NCI-H526 (cell line): ENCODE measurements around the gene TMEM62.
"Not testable (repeated sequence)": the region's sequence is repeated elsewhere in the genome, so short reads cannot be mapped to it uniquely, and the experiment has no call there.

Experiments used
- DNase-seq, 2 experiments: peaks; one replicate each; lab custom pipeline; 2025; lab: John Stamatoyannopoulos, UW

TMEM62 gene

DNA sequence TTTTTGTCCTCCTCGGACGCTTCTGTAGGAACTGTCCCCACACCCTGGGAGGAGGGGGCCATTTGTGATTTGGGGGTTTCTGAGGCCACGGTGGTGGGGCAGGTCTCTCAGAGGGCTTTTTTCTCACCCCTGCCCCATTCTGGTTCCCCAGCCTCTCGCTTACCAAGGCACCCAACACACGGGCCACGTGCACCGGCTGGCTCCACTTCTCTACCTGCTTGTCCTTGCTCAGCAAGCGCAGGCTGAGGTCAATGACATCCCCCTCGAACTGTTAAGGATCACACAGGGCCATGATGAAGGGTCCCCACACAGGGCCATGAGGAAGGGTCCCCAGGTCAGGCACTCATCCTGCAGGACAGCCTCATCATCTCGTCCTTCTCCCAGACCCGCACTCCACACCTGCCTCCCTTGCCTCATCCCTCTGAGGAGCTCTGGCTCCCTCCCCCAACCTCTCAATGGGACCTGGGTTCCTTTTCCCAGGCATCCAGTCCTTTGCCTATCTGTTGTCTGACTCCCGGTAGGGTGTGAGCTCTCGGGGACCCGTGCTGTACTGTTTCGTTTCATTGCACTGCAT lies 76.9 kb downstream of the TMEM62 start:
- DNase-seq, result no peak

DNA sequence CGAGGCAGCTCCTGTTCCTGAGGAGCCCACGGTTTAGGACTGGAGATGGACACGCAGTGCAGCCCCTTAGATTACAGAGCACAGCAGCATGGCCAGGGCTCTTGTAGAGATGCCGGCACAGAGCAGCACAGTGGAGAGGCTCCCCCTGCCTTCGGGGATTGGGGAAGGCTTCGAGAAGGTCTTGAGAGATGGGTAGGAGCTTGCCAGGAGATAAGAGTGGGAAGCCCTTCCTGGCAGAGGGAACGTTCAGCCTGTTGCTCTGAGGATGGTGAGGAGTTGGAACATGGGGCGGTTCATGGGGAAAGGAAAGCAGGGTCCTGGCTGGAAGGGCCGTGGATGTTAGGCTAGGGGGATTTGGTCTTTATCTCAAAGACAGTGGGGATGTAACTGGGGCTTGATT lies 77.4 kb downstream of the TMEM62 start:
- no peak for DNase-seq

DNA sequence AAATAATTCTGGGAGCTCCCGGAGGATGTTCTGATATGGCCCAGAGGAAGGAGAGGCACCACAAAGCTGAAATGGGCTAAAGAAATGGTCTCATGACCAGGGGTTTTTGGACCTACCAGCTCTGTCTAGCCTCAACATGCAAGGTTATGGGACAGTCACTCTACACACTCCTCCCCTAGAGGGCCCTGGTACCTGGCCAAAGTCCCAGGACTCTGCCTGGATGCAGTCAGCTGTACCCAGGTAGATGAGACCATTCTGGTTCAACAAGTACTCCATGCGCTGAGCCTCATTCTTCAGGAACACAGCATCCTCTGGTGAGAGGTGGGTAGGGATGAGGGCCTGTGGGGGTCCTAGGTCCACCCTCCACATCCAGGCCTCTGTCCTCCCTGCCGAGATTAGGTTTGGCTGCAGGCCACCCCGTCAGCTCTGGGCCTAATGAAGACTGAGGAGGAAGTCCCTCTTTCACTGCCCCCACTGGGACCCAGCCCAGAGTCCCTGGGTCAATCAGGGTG lies 77.9 kb downstream of the TMEM62 start:
- no peak for DNase-seq

DNA sequence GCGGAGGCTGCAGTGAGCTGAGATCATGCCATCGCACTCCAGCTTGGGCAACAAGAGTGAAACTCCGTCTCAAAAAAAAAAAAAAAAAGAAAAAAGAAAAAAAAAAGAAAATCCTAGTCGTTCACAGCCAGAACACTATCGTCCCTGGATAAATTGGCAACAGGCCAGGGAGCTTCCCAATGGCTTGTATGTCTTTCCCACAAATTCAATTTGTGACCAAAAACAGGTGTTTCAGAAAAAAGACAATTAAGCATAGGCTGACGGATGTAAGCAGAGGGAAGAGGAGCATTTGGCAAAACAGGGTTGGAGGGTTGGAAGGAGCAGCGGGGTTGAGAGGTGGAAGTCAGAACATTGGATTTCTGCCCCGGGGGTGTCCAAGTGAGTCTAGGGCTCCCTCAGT lies 78.9 kb downstream of the TMEM62 start:
- DNase-seq, result no peak

DNA sequence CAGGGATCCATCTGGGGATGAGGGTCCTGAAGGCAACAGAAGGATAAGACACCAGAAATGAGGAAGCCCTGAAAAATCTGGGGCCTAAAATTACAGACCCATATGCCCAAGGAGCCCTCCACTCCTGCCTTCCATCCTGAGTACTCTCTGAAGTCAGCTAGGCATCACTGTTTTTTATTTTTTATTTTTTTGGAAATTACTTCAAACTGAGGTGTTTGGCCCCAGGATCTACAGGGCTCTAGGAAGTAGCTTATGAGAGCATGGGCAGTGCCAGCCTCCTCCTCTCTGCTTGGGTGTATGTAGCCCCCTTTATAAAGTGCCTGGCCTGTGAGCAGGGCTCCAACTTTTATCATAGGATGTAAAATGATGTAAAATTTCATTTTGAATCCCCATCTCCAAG lies 79.6 kb downstream of the TMEM62 start:
- no peak for DNase-seq

DNA sequence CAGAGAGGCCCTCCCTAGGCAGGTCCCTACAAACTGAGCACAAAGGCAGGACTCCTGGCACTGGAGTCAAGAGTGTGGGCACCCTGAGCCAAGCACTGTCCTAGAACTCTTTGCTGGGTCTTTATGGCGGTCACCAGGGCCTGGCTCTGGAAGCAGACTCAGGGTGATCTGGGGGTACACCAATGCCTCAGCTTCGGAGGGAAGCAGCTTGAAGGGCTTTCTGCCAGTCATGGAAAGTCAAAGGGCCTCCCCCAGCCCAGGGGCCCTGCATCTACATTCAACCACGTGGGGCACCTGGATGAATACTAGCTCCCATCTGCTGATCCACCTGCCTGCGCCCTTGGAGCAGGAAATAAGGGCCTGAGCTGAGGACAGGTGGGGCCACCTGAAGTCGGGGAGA lies 80.1 kb downstream of the TMEM62 start:
- no peak for DNase-seq

DNA sequence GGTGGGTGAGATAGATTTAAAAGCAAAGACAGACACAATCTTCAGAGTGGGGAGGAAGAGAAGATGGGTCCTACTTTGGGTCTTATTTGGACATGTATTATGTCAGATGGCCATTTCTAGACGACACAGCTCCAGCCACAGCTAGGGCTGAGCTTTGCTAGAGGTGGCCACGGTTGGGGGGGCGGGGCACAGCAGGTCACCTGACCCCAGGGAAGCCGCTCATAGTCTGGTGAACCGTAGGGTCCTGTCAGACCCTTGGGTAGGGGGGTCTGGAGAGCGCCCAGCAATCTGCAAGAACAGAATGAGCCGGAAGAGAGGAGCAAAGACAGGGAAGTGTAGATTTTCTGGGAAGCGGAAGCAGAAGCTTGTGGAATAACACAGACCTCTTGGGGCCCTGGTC lies 80.8 kb downstream of the TMEM62 start:
- no peak for DNase-seq

DNA sequence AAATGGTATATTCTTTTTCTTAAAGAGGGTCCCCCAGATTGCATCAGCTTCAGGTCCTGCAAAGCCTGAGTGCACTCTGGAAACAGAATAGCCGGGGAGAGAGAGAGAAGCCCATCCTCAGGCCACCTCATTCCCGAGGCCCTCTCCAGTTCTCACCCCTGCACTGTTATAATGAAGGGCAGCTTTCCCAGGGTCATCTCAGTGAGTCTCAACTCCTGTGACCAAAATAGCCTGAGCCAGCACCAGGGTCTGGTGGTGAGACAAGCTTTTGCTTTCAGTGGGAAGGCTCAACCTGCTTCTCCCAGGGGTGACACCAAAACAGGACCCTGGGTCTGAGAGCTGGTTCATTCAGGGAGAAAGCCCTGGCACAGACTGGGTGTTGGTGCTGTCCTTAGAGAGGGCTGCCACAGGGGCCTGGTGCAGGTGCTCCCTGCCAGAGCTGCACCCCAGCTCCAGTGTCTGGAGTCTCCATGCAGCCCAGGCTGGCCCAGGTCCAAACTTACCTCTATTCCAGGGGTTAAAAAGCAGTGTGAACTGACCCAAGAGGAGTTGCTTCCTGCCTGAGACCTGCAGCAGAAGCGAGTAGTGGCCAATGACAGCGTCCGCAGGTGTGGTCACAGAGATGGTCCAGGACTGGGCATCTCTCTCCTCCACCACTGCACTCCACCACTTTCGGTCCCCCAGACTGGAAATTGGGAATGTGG lies 81.4 kb downstream of the TMEM62 start:
- DNase-seq, result no peak

DNA sequence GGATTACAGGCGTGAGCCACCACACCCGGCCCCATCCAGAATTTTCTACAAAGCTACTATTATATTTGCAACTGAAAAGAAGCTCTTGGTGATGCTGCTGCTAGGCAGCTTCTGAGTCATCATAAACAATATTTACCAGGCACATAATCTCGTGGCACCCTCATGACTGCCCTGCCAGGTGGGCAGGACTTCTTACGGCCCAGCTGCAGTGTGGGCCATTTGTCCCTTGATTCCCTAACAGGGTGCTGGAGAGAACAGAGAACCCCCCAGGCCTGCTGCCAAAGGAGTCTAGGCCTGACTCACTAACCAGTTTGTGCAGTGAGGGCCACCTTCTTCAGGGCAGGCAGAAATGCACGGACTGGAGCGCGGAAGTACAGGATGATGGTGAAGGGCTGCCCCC lies 82.6 kb downstream of the TMEM62 start:
- DNase-seq, result no peak

DNA sequence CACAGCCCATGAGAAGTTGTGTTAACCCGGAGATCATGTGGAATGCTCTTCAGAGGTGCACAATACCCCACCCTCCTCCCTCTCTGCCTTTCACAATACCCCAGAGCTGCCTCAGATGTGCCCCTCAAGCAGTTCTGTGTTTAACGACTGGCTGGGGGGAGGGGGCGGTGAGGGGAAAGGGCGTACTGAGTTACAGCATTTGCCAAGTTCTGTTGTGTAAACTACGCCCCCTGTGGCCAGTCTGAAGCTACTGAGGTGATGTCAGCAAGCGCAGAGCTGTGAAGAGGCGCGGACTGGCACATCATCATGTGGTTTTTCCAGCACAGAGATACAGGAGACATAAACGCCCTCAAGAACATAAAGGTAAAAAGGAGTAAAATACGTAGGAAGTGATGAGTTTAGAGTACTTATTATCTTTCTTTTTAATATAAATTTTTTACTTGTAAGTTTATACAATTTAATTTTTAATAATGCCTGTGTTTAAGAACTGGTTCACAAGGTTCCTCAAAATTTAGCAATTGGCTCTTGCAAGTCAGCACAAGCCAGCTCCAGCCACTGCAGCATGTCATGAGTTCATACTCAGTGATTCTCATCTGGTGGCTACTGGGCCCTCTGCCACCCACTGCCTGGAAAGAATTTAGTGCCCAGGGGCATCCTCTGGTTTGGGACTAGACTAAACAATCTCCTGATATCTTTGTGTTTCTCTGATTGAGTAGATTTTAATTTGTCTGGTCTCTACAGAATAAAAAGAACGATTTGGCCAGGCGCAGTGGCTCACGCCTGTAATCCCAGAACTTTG lies 85.7 kb downstream of the TMEM62 start:
- peak in 1 of 2 experiments; percentile 15 for DNase-seq

DNA sequence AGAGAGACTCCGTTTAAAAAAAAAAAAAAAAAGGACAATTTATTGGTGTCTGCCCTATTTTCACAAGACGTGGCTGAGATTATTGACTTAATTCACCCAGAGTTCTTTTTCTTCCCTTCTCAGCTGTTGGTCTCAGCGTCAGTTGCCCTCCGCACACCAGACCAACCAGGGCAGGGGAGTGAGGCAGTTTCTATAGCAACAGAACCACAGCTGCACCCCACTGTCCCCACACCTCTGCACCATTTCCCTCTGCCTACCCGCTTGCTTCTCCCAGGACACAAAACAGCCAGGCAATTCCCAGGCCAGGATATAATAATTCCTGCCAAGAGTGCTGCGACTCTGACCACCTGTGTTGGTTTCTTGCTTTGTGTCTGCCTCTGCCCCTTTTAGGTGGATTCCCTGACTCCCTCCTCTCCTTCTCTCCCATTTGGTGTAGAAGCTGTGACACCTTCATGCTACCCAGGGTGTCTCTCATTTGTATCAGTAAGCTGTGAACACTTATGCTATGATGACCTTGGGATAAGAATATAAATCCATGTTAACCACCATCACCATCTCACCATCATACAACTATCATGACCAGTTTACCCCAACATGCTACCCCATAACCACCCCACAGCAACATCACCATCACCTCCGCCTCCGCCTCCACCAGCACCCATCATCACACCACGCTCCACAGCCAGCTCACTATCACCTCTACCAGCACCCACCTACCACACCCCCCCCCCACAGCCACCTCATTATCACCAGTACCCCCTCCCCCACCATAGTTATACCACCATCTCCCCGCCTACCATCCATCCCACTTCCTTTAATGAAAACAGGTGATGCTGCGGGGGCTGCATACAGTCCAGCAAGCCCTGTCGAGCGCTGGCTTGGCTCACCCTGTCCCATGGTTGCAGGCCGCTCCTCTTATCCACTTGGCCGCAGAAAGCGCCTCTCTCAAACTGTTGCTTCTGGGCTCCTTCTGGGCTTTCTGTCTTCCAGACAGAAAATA lies 86.8 kb downstream of the TMEM62 start:
- DNase-seq, result no peak

DNA sequence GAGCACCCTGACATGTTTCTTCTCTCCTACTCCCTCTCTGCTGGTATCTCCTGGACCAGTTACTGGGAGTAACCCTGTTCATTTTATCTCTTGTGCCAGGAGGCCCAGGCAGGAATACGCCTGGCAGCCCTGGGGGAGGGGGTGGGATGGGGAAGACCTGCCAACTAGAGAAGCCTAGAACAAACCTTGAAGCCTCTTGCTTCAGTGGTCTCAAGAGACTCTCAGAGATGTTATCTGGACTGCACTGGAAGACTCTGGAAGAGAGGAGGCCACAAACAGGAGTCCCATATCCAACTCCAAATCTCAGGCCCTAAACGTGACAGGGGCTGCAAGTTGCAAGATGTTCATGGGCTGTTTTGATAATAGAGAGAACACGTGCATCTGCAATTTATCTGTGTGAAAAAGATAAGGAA lies 87.6 kb downstream of the TMEM62 start, which contains the start of gene EPB42:
TSS of gene EPB42 (minus strand) at position 28 of the 413 bp plus-strand sequence. CDS start 193 bp downstream, outside the sequence.
- no peak for DNase-seq

DNA sequence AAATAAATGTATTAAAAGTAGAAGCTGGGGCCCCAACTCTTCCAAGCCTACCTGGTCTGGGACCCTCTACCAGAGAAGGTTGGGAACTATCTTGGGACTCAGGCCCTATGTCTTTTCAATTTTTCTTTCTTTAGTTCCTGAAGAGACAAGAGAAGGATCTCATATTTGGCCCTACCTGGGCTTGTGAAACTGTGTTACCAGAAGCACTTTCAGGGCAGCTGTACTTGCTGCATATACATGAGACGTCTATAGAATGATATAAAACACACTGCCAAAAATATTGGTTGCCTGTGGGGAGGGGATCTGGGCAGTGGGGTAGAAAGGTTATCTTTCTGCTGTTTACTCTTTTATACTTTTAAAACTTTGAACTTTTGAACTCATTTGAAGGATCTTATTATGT lies 88.0 kb downstream of the TMEM62 start:
- no peak for DNase-seq

DNA sequence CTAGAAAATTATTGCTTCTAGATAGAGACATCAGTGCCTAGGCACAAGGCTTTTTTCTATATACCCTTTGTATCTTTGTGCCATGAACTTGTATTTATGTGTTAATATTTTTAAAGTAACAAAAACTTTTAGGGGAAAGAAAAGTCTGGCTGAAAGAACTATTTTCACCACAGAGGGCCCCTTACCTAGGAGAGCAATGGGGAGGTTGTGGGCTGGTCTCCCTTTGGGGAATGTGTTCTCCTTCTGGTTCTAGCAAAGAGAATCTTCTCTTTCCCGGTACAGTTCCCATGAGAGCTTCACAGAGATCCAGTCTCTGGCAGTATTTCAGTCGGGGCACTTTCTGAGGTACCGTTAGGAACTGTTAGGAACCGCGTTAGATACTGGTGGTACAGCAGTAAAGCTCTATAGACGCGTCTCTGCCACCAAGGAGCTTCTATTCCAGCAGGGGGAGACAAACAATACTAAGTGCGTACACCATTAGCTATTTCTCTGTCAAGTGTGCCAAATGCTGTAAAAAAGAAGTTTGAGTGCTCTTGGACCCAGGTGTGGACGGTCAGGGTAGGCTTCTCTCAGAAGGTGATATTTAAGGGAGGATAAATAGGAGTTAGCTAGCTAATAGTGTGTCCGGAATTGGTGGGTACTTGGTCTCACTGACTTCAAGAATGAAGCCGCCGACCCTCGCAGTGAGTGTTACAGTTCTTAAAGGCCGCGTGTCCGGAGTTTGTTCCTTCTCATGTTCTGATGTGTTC lies 92.0 kb downstream of the TMEM62 start:
- DNase-seq, result peak; percentile 21 to 76

DNA sequence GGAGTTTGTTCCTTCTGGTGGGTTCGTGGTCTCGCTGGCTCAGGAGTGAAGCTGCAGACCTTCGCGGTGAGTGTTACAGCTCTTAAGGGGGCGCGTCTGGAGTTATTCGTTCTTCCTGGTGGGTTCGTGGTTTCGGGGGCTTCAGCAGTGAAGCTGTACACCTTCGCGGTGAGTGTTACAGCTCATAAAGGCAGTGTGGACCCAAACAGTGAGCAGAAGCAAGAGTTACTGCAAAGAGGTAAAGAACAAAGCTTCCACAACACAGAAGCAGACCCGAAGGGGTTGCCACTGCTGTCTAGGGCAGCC lies 92.5 kb downstream of the TMEM62 start:
- not testable (repeated sequence) for DNase-seq

DNA sequence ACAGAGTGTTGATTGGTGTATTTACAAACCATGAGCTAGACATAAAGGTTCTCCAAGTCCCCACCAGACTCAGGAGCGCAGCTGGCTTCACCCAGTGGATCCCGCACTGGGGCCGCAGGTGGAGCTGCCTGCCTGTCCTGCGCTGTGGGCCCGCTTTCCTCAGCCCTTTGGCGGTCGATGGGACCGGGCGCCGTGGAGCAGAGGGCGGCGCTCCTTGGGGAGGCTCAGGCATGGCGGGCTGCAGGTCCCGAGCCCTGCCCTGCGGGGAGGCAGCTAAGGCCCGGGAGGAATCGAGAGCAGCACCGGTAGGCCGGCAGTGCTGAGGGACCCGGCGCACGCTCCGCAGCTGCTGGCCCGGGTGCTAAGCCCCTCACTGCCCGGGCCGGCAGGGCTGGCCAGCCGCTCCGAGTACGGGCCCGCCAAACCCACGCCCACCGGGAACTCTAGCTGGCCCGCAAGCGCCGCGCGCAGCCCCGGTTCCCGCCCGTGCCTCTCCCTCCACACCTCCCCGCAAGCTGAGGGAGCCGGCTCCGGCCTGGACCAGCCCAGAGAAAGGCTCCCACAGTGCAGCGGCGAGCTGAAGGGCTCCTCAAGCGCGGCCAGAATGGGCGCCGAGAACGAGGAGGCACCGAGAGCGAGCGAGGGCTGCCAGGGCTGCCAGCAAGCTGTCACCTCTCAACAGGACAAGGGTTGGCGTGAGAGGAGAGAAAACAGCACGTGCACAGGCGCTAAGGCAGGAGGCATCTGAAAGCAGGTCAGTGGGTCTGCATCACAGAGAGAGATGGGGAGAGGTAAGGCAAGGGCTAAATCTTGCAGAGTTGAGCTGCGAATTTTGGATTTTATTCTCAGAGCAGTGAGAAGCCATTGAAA lies 93.3 kb downstream of the TMEM62 start:
- DNase-seq, result no peak

DNA sequence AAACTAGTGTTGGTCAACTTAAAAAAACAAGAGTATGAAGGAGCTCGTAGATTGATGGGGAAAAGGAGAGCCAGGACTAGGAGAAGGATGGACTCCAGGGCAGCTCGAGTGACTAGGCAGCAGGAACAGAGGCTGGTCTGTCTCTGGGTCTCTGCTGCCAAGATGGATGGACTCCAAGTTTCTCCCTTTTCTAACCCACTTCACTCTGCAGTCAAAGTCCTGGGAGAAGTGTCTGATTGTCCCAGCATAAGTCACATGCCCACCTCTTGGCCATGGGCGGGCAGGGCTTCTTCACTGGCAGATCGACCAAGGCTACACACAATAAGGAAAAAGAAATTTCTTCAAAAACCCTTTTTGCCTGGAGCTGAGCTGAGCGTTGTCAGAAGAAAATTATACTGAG lies 96.6 kb downstream of the TMEM62 start:
- no peak for DNase-seq

DNA sequence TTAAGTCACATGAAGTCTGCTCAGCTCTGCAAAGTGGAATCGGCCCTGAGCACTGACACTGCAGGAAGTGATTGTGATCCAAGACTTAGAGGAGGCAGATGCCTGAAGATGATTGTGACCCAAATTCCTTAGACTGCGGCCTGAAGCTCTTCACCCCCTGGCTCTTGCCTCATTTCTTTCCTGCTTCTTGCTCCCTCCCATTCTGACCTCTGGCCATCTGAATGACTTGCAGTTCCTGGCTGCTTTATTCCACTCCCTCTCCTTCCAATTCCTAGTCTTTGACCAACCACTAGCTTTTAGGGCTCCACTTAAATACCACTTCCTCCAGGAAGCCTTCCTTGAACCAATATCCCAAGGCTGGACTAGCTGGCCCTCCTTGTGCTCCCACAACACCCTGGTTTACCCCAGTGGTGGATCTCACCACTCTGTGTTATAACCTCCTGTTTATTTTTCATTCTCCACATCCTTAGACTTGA lies 97.3 kb downstream of the TMEM62 start:
- no peak for DNase-seq

DNA sequence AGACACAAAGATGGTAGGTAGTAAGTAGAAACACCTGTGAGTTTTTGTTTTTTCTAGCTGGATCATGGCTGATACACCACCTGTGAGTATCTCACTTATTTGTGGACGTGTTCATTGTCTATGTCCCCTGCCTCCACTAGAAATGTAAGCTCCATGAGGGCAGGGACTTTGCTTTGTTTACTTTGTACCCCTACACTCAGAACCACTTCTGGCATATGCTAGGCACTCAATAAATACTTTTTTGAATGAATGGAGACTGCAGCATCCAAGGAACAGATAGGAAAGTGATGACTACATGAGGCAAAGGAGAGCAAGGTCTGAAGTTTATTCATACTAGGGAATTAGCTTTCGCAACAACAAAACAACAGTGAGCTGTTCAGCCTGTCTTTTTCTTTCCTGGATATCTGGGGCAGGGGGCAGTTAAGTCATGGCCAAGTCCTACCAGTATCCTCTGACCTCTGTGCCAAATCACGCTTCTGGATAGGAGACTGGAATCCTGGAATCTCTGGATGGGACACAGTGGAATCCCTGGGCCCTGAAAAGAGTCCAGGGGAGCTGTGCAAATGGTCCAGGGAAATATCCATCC lies 99.0 kb downstream of the TMEM62 start:
- DNase-seq, result no peak
